OCI-LY1 (cell line): ENCODE results near the gene UHMK1.

Source experiments
- CTCF ChIP-seq: fragments of 200-600 bp; sonication (generic), shearing (Covaris generic); IDR thresholded peaks from 2 replicates; pipeline ENCODE4 v1.5.1; 2017; ENCODE audit warnings: mild to moderate bottlenecking, antibody characterized with exemption, low read length, moderate library complexity, mixed read lengths
- EZH2 ChIP-seq: fragments of 200-600 bp; sonication (generic), shearing (Covaris generic); IDR thresholded peaks from 2 replicates; pipeline ENCODE4 v1.8.0; 2017; ENCODE audit warnings: borderline replicate concordance, mixed run types, mild to moderate bottlenecking, antibody characterized with exemption, low read length, moderate library complexity, mixed read lengths

DNA sequence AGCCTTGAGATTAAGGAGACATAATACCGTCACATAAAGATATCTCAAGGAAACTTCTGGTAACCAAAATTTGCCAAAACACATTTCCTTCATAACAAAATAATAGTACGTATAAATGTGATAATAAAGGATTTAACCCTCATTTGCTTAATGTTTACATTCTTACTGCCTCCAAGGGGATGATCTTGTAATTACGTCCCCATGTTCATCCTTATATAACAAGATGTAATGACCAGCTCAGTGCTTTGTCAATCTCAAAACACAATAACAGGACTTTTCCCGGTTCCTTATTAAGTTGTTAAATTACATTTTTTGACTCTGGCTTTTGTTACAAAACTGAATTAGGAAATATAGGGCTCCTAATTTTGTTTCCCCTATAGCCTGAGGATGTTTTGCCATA lies 41.3 kb upstream of the UHMK1 start:
- TF ChIP-seq CTCF, result no peak
- TF ChIP-seq EZH2, result no peak
